A673 (cell line): ENCODE data around the gene TRABD. TPM values are rescaled to one million over a fixed set of nuclear protein-coding genes. Genes with fewer than 3 reads are reported as not detected.

Experiments used
- BruUV-seq: library from RNA; stranded (reverse); fragments of 400-500 nt; replicated peaks from 2 replicates; lab custom pipeline; 2021; lab: Mats Ljungman, UMichigan
- CTCF ChIA-PET: fragments of 300-600 bp; sonication (Branson Sonifier 250); formaldehyde crosslinking; loops from one replicate; lab custom pipeline; 2022; ENCODE audit warnings: antibody characterized with exemption; lab: Charles Lee
- POLR2A ChIA-PET: fragments of 300-600 bp; sonication (Branson Sonifier 250); formaldehyde crosslinking; loops from one replicate; lab custom pipeline; 2022; ENCODE audit warnings: antibody characterized with exemption; ENCODE audit not compliant: low non-redundant PET; lab: Charles Lee
- DNase-seq: peaks from one replicate; pipeline ENCODE4 v3.0.0-alpha.2; 2015; ENCODE audit warnings: low spot score
- H3K27ac ChIP-seq: fragments of 200-600 bp; sonication (generic); 2 replicates; pipeline ENCODE4 v1.5.1; 2016; ENCODE audit warnings: mixed run types, low read depth, mild to moderate bottlenecking, mixed read lengths, antibody characterized with exemption, low read length; ENCODE audit not compliant: poor library complexity, severe bottlenecking
- H3K27me3 ChIP-seq: fragments of 200-600 bp; sonication (generic); replicated peaks from 2 replicates; pipeline ENCODE4 v1.6.1; 2017; ENCODE audit warnings: mixed run types, low read depth, mild to moderate bottlenecking, mixed read lengths, antibody characterized with exemption, low read length; ENCODE audit not compliant: insufficient read depth, poor library complexity
- H3K36me3 ChIP-seq: fragments of 200-600 bp; sonication (generic); 2 replicates; pipeline ENCODE4 v1.6.1; 2016; ENCODE audit warnings: mixed run types, mild to moderate bottlenecking, mixed read lengths, antibody characterized with exemption, low read length; ENCODE audit not compliant: insufficient read depth, poor library complexity, severe bottlenecking
- H3K4me1 ChIP-seq: fragments of 200-600 bp; sonication (generic); 2 replicates; pipeline ENCODE4 v1.6.1; 2017; ENCODE audit warnings: mixed run types, mild to moderate bottlenecking, mixed read lengths, antibody characterized with exemption, low read length; ENCODE audit not compliant: insufficient read depth, poor library complexity, severe bottlenecking
- H3K4me3 ChIP-seq: fragments of 200-600 bp; sonication (generic); 2 replicates; pipeline ENCODE4 v1.5.1; 2016; ENCODE audit warnings: low read depth, mixed run types, mild to moderate bottlenecking, mixed read lengths, low read length; ENCODE audit not compliant: poor library complexity, severe bottlenecking
- H3K9me3 ChIP-seq: fragments of 200-600 bp; sonication (generic); 2 replicates; pipeline ENCODE4 v1.6.1; 2016; ENCODE audit warnings: mixed run types, low read depth, mild to moderate bottlenecking, mixed read lengths, antibody characterized with exemption, low read length; ENCODE audit not compliant: poor library complexity, severe bottlenecking
- CTCF ChIP-seq: fragments of 300-800, 200-600 bp; sonication (generic); conservative IDR thresholded peaks from 2 replicates; pipeline ENCODE4 v1.5.1; 2017; ENCODE audit warnings: low read depth, mild to moderate bottlenecking, antibody characterized with exemption, low read length, moderate library complexity, mixed read lengths
- EZH2 ChIP-seq: fragments of 200-600 bp; sonication (generic); IDR thresholded peaks from 2 replicates; pipeline ENCODE4 v1.6.1; 2017; ENCODE audit warnings: borderline replicate concordance, low read depth, mild to moderate bottlenecking, mixed read lengths, antibody characterized with exemption, low read length; ENCODE audit not compliant: poor library complexity, severe bottlenecking
- intact Hi-C: fragments of 100-400 bp; cut with micrococcal nuclease; formaldehyde crosslinking; loops from one replicate; pipeline ENCODE4 v1.10.0; 2022; ENCODE audit not compliant: unreplicated experiment
- total RNA-seq: library from RNA; stranded (reverse); gene quantifications from 2 replicates; pipeline ENCODE4 v1.2.3, GENCODE V29; 2021

Gene TRABD
- total RNA-seq, 1 experiment from 2014 or later, result 63.9 TPM

GRCh38 chr22:50199251-50199721 is 13.6 kb downstream of the TRABD start:
- no TSS peak for BruUV-seq
- no peak for TF ChIP-seq CTCF
- no peak for TF ChIP-seq EZH2
- peaks cover 44% of the 10 kb centered on the region for H3K36me3 ChIP-seq
- intact Hi-C loops, result no loop called here
- H3K27me3 ChIP-seq, result no peaks in the 10 kb centered on the region
- CTCF ChIA-PET, result no interaction called here
- POLR2A ChIA-PET, result no interaction called here
- no peak overlapping the region for H3K27ac ChIP-seq
- DNase-seq, result no peak
- H3K4me3 ChIP-seq, result no peak overlapping the region
- peaks cover 10% of the 10 kb centered on the region for H3K4me1 ChIP-seq
- peaks cover 5% of the 10 kb centered on the region for H3K9me3 ChIP-seq

- POLR2A ChIA-PET, result no interaction called here
- no TSS peak for BruUV-seq
- H3K27ac ChIP-seq, result peak overlapping the region; percentile 82
- TF ChIP-seq CTCF (no peak), EZH2 (no peak)
- H3K9me3 ChIP-seq, result peaks cover 5% of the 10 kb centered on the region
- H3K36me3 ChIP-seq, result peaks cover 37% of the 10 kb centered on the region
- no peaks in the 10 kb centered on the region for H3K27me3 ChIP-seq
- H3K4me1 ChIP-seq, result peaks cover 10% of the 10 kb centered on the region
- peak overlapping the region; percentile 78 for H3K4me3 ChIP-seq
- CTCF ChIA-PET, result no interaction called here
- peak; percentile 32 for DNase-seq
- intact Hi-C loops, result no loop called here
Measured at GRCh38 chr22:50199829-50200460, 14.2 kb downstream of the TRABD start.

GRCh38 chr22:50200461-50201190 is 14.9 kb downstream of the TRABD start, which contains the start of gene SELENOO:
TSS of gene SELENOO (plus strand) at chr22:50201011. CDS start at chr22:50201037, 26 bp downstream.
- Histone ChIP-seq H3K27me3 (no peaks in the 10 kb centered on the region), H3K36me3 (peaks cover 35% of the 10 kb centered on the region), H3K9me3 (peaks cover 5% of the 10 kb centered on the region), H3K4me1 (peaks cover 10% of the 10 kb centered on the region), H3K4me3 (peak within 1 kb of the TSS; percentile 78), H3K27ac (peak within 1 kb of the TSS; percentile 82)
- DNase-seq, result peak; percentile 93
- intact Hi-C loops, result no loop called here
- BruUV-seq, result no TSS peak
- no peak for TF ChIP-seq EZH2
- ChIA-PET POLR2A (no interaction called here), CTCF (no interaction called here)
